ENCODE results near the gene OR5K3.

Gene OR5K3

DNA sequence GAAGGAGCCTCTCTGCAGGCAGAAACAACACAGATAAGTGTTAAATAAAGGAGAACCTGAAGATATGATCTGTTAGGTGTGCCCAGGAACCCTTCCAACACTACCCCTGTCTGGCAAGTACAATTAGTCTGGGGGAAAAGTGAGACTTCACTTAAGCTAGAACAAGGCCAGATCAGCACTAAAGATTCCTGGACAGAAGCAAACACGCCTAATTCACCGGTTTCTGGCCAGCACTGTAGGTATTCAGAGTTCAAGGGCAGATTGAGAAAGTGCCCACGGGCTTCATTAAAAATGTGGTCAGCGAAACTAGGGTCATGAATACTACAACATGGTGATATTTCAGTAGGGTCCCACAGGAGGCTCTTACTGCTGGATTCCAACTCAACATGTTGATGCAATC is 43.9 kb downstream of the OR5K3 start:
- DNase-seq, result no peak

GRCh38 chr3:98440283-98440682 is 49.8 kb downstream of the OR5K3 start:
- no peak for DNase-seq

Measured in stimulated activated naive CD4-positive, alpha-beta T cell treated with Interleukin-2 at 50 U/mL for 16 hours (primary cell).